K562 (cell line): ENCODE results near the gene MAPKAPK3.

Experiments
- CTCF ChIP-seq, 3 experiments: IDR thresholded peaks in 2 of 3; conservative IDR thresholded peaks in 1 of 3; 2 replicates each; pipeline ENCODE4 v1.5.1; 2011 to 2012; ENCODE audit warnings: low read length in 3 of 3, mild to moderate bottlenecking in 3 of 3, control low read depth in 2 of 3, improper control_type of control experiment in 1 of 3, inconsistent platforms in 1 of 3, low read depth in 1 of 3, mixed read lengths in 1 of 3, moderate library complexity in 1 of 3; ENCODE audit not compliant: insufficient read depth in 2 of 3
- JUN ChIP-seq, 2 experiments: sonication (generic) in 1 of 2; formaldehyde crosslinking in 1 of 2; IDR thresholded peaks; 2 replicates each; pipeline versions ENCODE4 v1.6.1 to v1.8.0; 2012 to 2022; ENCODE audit warnings: borderline replicate concordance in 2 of 2, mild to moderate bottlenecking in 2 of 2, improper control_type of control experiment in 1 of 2, low read depth in 1 of 2, low read length in 1 of 2, missing genetic modification reagents in 1 of 2
- KDM2B ChIP-seq: fragments of 250-450 bp; sonication (Bioruptor Pico); IDR thresholded peaks from 2 replicates; pipeline ENCODE4 v1.8.0; 2021; ENCODE audit warnings: mild to moderate bottlenecking, moderate library complexity
- REST ChIP-seq, 2 experiments: fragments of 450-650 bp; formaldehyde crosslinking in 1 of 2; IDR thresholded peaks; 2 replicates each; pipeline versions ENCODE4 v1.4.0 to v1.6.1; 2014 to 2020; ENCODE audit warnings: mild to moderate bottlenecking in 2 of 2, borderline replicate concordance in 1 of 2, low read depth in 1 of 2

GRCh38 chr3:50651920-50652529, 35.1 kb downstream of the MAPKAPK3 start:
- no peak for TF ChIP-seq KDM2B (CRISPR knock-in tag)
- no peak for TF ChIP-seq REST (IDR thresholded peaks at IDR 0.05; ENCODE audit: borderline replicate concordance)
- TF ChIP-seq REST (CRISPR knock-in tag; IDR thresholded peaks at IDR 0.05; ENCODE audit: low read depth), result no peak
- TF ChIP-seq JUN (IDR thresholded peaks at IDR 0.05; ENCODE audit: borderline replicate concordance, low read depth, low read length), result no peak
- TF ChIP-seq JUN (CRISPR knock-in tag; IDR thresholded peaks at IDR 0.05; ENCODE audit: borderline replicate concordance), result no peak
- no peak for TF ChIP-seq CTCF (IDR thresholded peaks at IDR 0.05 in 2 of 3, conservative IDR thresholded peaks at IDR 0.05 in 1 of 3; ENCODE audit: insufficient read depth in 2 of 3, low read depth in 1 of 3, low read length in 3 of 3)
